ENCODE measurements around the gene AEN.

- TF ChIP-seq EZH2 (IDR thresholded peaks at IDR 0.05; ENCODE audit: low read depth, low read length, severe bottlenecking) (no peak), CTCF (IDR thresholded peaks at IDR 0.05; ENCODE audit: control extremely low read depth in 1 of 3, insufficient read depth in 1 of 3, low read depth in 1 of 3, low read length in 3 of 3) (no peak), CBX5 (IDR thresholded peaks at IDR 0.05; ENCODE audit: low read depth, low read length) (no peak), RAD21 (IDR thresholded peaks at IDR 0.05 in 1 of 2, conservative IDR thresholded peaks at IDR 0.05 in 1 of 2; ENCODE audit: low read depth in 2 of 2, low read length in 2 of 2) (no peak), SUZ12 (IDR thresholded peaks at IDR 0.05; ENCODE audit: low read length) (no peak), CREB1 (IDR thresholded peaks at IDR 0.05) (no peak), RBBP5 (IDR thresholded peaks at IDR 0.05; ENCODE audit: borderline replicate concordance, low read depth, low read length) (no peak), JUN (IDR thresholded peaks at IDR 0.05; ENCODE audit: low read depth, low read length) (no peak), SIX5 (IDR thresholded peaks at IDR 0.05; ENCODE audit: low read depth, low read length) (no peak), GABPA (IDR thresholded peaks at IDR 0.05; ENCODE audit: borderline replicate concordance, insufficient read depth, low read length) (no peak), EGR1 (IDR thresholded peaks at IDR 0.05; ENCODE audit: borderline replicate concordance, low read depth, low read length) (no peak), EP300 (IDR thresholded peaks at IDR 0.05; ENCODE audit: borderline replicate concordance in 1 of 2, low read depth in 2 of 2, low read length in 2 of 2) (no peak), POLR2A (IDR thresholded peaks at IDR 0.05; ENCODE audit: control extremely low read depth in 1 of 2, low read depth in 2 of 2, low read length in 2 of 2) (no peak)
Observed at GRCh38 chr15:88622605-88622975, 1.4 kb downstream of the AEN start.
